ENCODE data around the gene CAPN11. TPM values are rescaled to one million over a fixed set of nuclear protein-coding genes. Genes with fewer than 3 reads are reported as not detected.

Gene CAPN11
- total RNA-seq, 2 experiments from 2014 or later = 0.12 TPM; not detected in 1

DNA sequence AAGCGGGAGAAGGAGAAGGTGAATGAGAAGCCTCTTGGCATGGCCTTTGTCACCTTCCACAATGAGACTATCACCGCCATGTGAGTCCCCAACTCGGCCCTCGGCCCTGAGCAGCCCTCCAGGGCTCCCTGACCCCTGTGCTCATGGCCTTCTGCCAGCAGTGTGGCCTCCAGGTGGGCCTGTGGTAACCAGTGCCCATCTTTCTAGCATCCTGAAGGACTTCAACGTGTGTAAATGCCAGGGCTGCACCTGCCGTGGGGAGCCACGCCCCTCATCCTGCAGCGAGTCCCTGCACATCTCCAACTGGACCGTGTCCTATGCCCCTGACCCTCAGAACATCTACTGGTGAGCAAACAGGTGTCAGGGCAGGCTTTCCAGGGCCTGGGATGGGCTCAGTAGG is 10.3 kb upstream of the CAPN11 start:
- CTCF ChIA-PET = no interaction called here
- DNase-seq = no peak

GRCh38 chr6:44149369-44150012 is 9.1 kb upstream of the CAPN11 start:
- Mint-ChIP-seq H3K9me3 (no peaks in the 10 kb centered on the region), H3K27me3 (no peaks in the 10 kb centered on the region), H3K27ac (no peak overlapping the region), H3K4me3 (no peak overlapping the region), H3K4me1 (ENCODE audit: low read depth) (peaks cover 5% of the 10 kb centered on the region), H3K36me3 (peaks cover 7% of the 10 kb centered on the region)
- DNase-seq = no peak
- intact Hi-C loops (cut with micrococcal nuclease) = no loop called here
- ChIA-PET POLR2A (no interaction called here), CTCF (interaction anchor here (2.5 kb wide), 1 partner anchor 54 kb away, joined by 41 read pairs; no protein-coding TSS in a partner anchor)

More for the DNA sequence above, 10.3 kb upstream of the CAPN11 start:
- POLR2A ChIA-PET = no interaction called here
- Mint-ChIP-seq H3K4me1 (ENCODE audit: low read depth) (peaks cover 5% of the 10 kb centered on the region), H3K27me3 (no peaks in the 10 kb centered on the region), H3K36me3 (peaks cover 9% of the 10 kb centered on the region), H3K9me3 (no peaks in the 10 kb centered on the region), H3K4me3 (no peak overlapping the region), H3K27ac (no peak overlapping the region)
- intact Hi-C loops (cut with micrococcal nuclease) = no loop called here

DNA sequence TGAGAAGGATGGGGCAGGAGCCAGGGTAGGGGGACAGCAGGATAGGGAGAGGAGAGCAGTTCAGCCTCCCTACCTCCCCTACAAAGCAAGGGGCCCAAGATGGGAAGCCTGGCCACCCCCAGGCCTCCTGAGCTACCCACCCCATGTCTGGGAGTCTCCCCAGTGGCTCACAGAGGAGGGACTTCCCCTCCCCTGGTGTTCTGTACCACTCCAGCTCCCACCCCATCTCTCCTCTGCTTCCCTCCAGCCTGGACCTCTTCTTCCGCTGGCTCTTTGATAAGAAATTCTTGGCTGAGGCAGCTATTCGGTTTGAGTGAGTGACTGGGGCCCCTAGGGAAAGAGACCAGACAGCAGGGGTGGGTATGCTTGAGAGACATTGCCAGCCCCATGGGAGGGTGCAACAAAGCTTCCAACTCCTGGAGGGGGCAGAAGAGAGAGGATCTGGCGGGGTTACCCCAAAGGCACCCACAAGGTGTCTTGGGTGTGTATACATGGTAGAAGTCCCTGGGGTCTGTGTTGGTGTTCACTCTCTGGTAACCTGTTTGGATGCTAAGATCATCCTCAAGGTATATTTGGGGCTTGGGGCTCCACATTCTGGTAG is 8.2 kb upstream of the CAPN11 start:
- no peak for DNase-seq
- H3K27ac Mint-ChIP-seq = no peak overlapping the region
- H3K9me3 Mint-ChIP-seq = no peaks in the 10 kb centered on the region
- POLR2A ChIA-PET = interaction anchor here (1.1 kb wide), 1 partner anchor 76 kb away, joined by 3 read pairs; no protein-coding TSS in a partner anchor
- H3K4me1 Mint-ChIP-seq (ENCODE audit: low read depth) = peaks cover 5% of the 10 kb centered on the region
- H3K4me3 Mint-ChIP-seq = no peak overlapping the region
- intact Hi-C loops (cut with micrococcal nuclease) = no loop called here
- peaks cover 7% of the 10 kb centered on the region for H3K36me3 Mint-ChIP-seq
- H3K27me3 Mint-ChIP-seq = no peaks in the 10 kb centered on the region
- CTCF ChIA-PET = interaction anchor here (0.7 to 2.5 kb wide), 4 partner anchors 51 to 74 kb away, joined by 3 to 41 read pairs (median 13); no protein-coding TSS in a partner anchor

DNA sequence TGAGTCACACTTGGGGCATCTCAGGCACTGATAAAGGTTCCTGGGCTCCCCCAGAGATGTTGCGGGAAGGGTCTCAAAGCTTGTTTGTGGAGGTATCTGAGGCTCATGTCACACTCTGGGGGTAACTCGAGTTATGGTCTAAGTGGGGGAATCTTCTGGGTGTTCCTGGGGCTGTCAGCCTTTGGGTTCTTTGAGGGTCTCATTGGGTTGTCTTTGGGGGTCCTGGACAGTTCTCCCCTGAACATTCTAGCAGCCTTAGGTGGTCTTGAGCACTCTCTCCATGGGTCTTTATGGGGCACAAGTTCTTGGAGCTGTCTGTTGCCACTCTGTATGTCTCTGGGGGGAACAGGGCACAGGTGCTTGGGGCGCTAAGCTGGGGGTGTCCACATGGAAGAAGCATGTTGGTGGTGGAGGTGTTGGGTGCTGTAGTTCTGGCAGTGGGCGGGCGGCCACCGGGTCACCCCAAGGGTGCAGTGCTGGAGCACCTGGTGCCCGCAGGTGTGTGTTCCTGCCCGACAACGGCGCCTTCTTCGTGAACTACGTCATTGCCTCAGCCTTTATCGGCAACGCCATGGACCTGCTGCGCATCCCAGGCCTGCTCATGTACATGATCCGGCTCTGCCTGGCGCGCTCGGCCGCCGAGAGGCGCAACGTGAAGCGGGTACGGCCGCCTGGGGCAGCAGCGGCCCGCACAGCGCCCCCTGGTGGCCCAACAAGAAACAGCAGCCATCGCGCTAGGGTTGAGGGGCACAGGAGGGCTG is 7.1 kb upstream of the CAPN11 start:
- DNase-seq = peak; percentile 85
- POLR2A ChIA-PET = interaction anchor here (1.1 kb wide), 1 partner anchor 77 kb away, joined by 3 read pairs; no protein-coding TSS in a partner anchor
- Mint-ChIP-seq H3K36me3 (peaks cover 7% of the 10 kb centered on the region), H3K4me1 (ENCODE audit: low read depth) (peaks cover 5% of the 10 kb centered on the region), H3K27me3 (no peaks in the 10 kb centered on the region), H3K9me3 (no peaks in the 10 kb centered on the region), H3K4me3 (no peak overlapping the region), H3K27ac (no peak overlapping the region)
- CTCF ChIA-PET = interaction anchor here (0.6 to 2.5 kb wide), 9 partner anchors 10 to 90 kb away, joined by 3 to 41 read pairs (median 4); no protein-coding TSS in a partner anchor
- intact Hi-C loops (cut with micrococcal nuclease) = loop anchor here (1.0 kb wide), 1 partner anchor 55 kb away; no protein-coding TSS in a partner anchor

DNA sequence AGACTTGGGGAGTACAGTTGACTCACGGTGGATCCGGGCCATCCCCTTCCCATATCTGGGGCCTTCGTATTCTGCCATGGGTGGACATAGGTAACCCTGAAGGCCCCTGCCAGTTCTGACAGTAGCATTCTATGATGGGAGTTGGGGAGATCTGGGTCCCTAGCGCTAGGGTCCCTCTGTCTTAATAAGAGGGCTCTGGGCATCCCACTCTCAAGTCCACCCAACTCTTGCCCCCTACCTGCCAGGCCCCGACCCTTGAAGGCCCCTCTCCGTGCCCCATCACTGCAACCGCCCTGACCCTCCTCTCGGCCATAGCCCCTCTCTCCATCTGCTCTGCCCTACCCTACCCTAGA is 6.5 kb upstream of the CAPN11 start:
- no peak overlapping the region for H3K4me3 Mint-ChIP-seq
- H3K9me3 Mint-ChIP-seq = no peaks in the 10 kb centered on the region
- H3K4me1 Mint-ChIP-seq (ENCODE audit: low read depth) = peaks cover 5% of the 10 kb centered on the region
- H3K27me3 Mint-ChIP-seq = no peaks in the 10 kb centered on the region
- no peak overlapping the region for H3K27ac Mint-ChIP-seq
- intact Hi-C loops (cut with micrococcal nuclease) = no loop called here
- peaks cover 7% of the 10 kb centered on the region for H3K36me3 Mint-ChIP-seq
- POLR2A ChIA-PET = no interaction called here
- no peak for DNase-seq
- CTCF ChIA-PET = interaction anchor here (0.9 to 2.5 kb wide), 6 partner anchors 20 to 72 kb away, joined by 3 to 41 read pairs (median 4); no protein-coding TSS in a partner anchor

GRCh38 chr6:44152533-44152932 is 6.1 kb upstream of the CAPN11 start:
- Mint-ChIP-seq H3K9me3 (no peaks in the 10 kb centered on the region), H3K27ac (no peak overlapping the region), H3K27me3 (no peaks in the 10 kb centered on the region), H3K36me3 (peaks cover 7% of the 10 kb centered on the region), H3K4me3 (no peak overlapping the region), H3K4me1 (ENCODE audit: low read depth) (peaks cover 5% of the 10 kb centered on the region)
- DNase-seq = no peak
- intact Hi-C loops (cut with micrococcal nuclease) = no loop called here
- CTCF ChIA-PET = interaction anchor here (1.0 to 2.6 kb wide), 3 partner anchors 9 to 55 kb away, joined by 3 to 16 read pairs (median 3); no protein-coding TSS in a partner anchor
- POLR2A ChIA-PET = no interaction called here

DNA sequence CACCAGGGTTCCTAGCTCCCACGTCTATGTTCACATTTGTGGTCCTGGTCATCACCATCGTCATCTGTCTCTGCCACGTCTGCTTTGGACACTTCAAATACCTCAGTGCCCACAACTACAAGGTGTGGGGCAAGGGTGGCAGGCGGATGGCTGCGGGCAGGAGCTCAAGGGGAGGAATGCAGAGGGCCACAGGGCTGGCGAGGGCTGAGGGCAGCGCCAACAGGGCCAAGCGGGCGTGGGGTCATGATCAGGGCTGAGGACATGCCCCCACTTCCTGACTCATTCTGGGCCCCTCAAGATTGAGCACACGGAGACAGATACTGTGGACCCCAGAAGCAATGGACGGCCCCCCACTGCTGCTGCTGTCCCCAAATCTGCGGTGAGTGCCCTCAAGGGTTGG is 4.6 kb upstream of the CAPN11 start:
- Mint-ChIP-seq H3K27ac (no peak overlapping the region), H3K9me3 (no peaks in the 10 kb centered on the region), H3K36me3 (peaks cover 2% of the 10 kb centered on the region), H3K4me3 (no peak overlapping the region), H3K4me1 (ENCODE audit: low read depth) (peaks cover 5% of the 10 kb centered on the region), H3K27me3 (no peaks in the 10 kb centered on the region)
- ChIA-PET POLR2A (no interaction called here), CTCF (interaction anchor here (0.9 to 2.6 kb wide), 4 partner anchors 19 to 184 kb away, joined by 3 to 16 read pairs (median 7); no protein-coding TSS in a partner anchor)
- no peak for DNase-seq
- intact Hi-C loops (cut with micrococcal nuclease) = no loop called here

GRCh38 chr6:44156494-44157151 is 2.0 kb upstream of the CAPN11 start:
- intact Hi-C loops (cut with micrococcal nuclease) = no loop called here
- no peaks in the 10 kb centered on the region for H3K9me3 Mint-ChIP-seq
- no peaks in the 10 kb centered on the region for H3K36me3 Mint-ChIP-seq
- no peaks in the 10 kb centered on the region for H3K27me3 Mint-ChIP-seq
- ChIA-PET CTCF (interaction anchor here (1.1 to 1.4 kb wide), 2 partner anchors 60 to 149 kb away, joined by 5 read pairs; no protein-coding TSS in a partner anchor), POLR2A (no interaction called here)
- no peak overlapping the region for H3K27ac Mint-ChIP-seq
- no peak overlapping the region for H3K4me3 Mint-ChIP-seq
- DNase-seq = no peak
- peaks cover 2% of the 10 kb centered on the region for H3K4me1 Mint-ChIP-seq (ENCODE audit: low read depth)

GRCh38 chr6:44157152-44157521 is 1.5 kb upstream of the CAPN11 start:
- H3K36me3 Mint-ChIP-seq = no peaks in the 10 kb centered on the region
- H3K4me3 Mint-ChIP-seq = no peak overlapping the region
- no peak for DNase-seq
- no peaks in the 10 kb centered on the region for H3K27me3 Mint-ChIP-seq
- peaks cover 5% of the 10 kb centered on the region for H3K4me1 Mint-ChIP-seq (ENCODE audit: low read depth)
- H3K9me3 Mint-ChIP-seq = no peaks in the 10 kb centered on the region
- no peak overlapping the region for H3K27ac Mint-ChIP-seq
- intact Hi-C loops (cut with micrococcal nuclease) = no loop called here
- ChIA-PET POLR2A (no interaction called here), CTCF (interaction anchor here (1.1 to 1.5 kb wide), 2 partner anchors 16 to 148 kb away, joined by 5 read pairs; no protein-coding TSS in a partner anchor)

- ChIA-PET CTCF (interaction anchor here (0.7 to 1.8 kb wide), 5 partner anchors 9 to 144 kb away, joined by 3 to 12 read pairs (median 3); no protein-coding TSS in a partner anchor), POLR2A (interaction anchor here (1.1 kb wide), 1 partner anchor 85 kb away, joined by 6 read pairs; the partner anchor contains the start of gene HSP90AB1)
- Mint-ChIP-seq H3K27ac (no peak overlapping the region), H3K9me3 (no peaks in the 10 kb centered on the region), H3K27me3 (peaks cover 17% of the 10 kb centered on the region), H3K4me3 (no peak overlapping the region), H3K36me3 (no peaks in the 10 kb centered on the region), H3K4me1 (ENCODE audit: low read depth) (peaks cover 8% of the 10 kb centered on the region)
- intact Hi-C loops (cut with micrococcal nuclease) = no loop called here
- DNase-seq = peak; percentile 20
These were observed 3.3 kb downstream of the CAPN11 start for GRCh38 chr6:44161997-44162338.

GRCh38 chr6:44162876-44163625 is 4.4 kb downstream of the CAPN11 start:
- POLR2A ChIA-PET = no interaction called here
- CTCF ChIA-PET = interaction anchor here (1.6 to 1.8 kb wide), 2 partner anchors 10 kb away, joined by 6 to 12 read pairs; no protein-coding TSS in a partner anchor
- DNase-seq = no peak
- Mint-ChIP-seq H3K27ac (no peak overlapping the region), H3K9me3 (no peaks in the 10 kb centered on the region), H3K4me1 (ENCODE audit: low read depth) (peaks cover 8% of the 10 kb centered on the region), H3K4me3 (no peak overlapping the region), H3K36me3 (no peaks in the 10 kb centered on the region), H3K27me3 (peaks cover 17% of the 10 kb centered on the region)
- intact Hi-C loops (cut with micrococcal nuclease) = no loop called here
